Endothelial cell of umbilical vein (primary cell): ENCODE measurements around the gene GPBP1L1. TPM values are rescaled to one million over a fixed set of nuclear protein-coding genes. Genes with fewer than 3 reads are reported as not detected.

Source experiments
- BruUV-seq: library from RNA; stranded (reverse); fragments of 400-500 nt; replicated peaks from 2 replicates; lab custom pipeline; 2021; lab: Mats Ljungman, UMichigan
- CTCF ChIA-PET: fragments of 300-600, 350-600 bp; sonication (Branson Sonifier 250); formaldehyde crosslinking; loops from one replicate; lab custom pipeline; 2021; ENCODE audit warnings: antibody characterized with exemption, inconsistent platforms; lab: Charles Lee
- POLR2A ChIA-PET: fragments of 300-600, 350-600 bp; sonication (Branson Sonifier 250); formaldehyde crosslinking; loops from one replicate; lab custom pipeline; 2021; ENCODE audit warnings: antibody characterized with exemption, inconsistent platforms; lab: Charles Lee
- DNase-seq: peaks from one replicate; pipeline ENCODE4 v3.0.0-alpha.2; 2011; ENCODE audit warnings: low read depth, low spot score
- FAIRE-seq: peaks from 2 replicates; lab custom pipeline; 2011; peaks lifted over from hg19 to GRCh38; lab: Jason Lieb, UNC
- H2AFZ ChIP-seq: 2 replicates; pipeline ENCODE4 v1.6.0; 2012; ENCODE audit warnings: low read depth, low read length, control low read depth, inconsistent platforms
- H3K27ac ChIP-seq: 2 replicates; pipeline ENCODE4 v1.5.1; 2011; ENCODE audit warnings: low read depth, mild to moderate bottlenecking, control low read depth, low read length, moderate library complexity; ENCODE audit not compliant: insufficient read depth
- H3K27me3 ChIP-seq, 2 experiments: 2 replicates each; pipeline versions ENCODE4 v1.6.0 to v1.6.1; 2011; ENCODE audit warnings: low read length in 2 of 2, mixed read lengths in 1 of 2; ENCODE audit not compliant: control insufficient read depth in 2 of 2, insufficient read depth in 2 of 2
- H3K36me3 ChIP-seq, 2 experiments: 2 replicates in 1 of 2; 3 replicates in 1 of 2; pipeline ENCODE4 v1.5.1; 2011; ENCODE audit warnings: low read length in 2 of 2, mild to moderate bottlenecking in 1 of 2, moderate library complexity in 1 of 2; ENCODE audit not compliant: control insufficient read depth in 2 of 2, insufficient read depth in 2 of 2; ENCODE audit errors: extremely low read depth in 1 of 2
- H3K4me1 ChIP-seq: 3 replicates; pipeline ENCODE4 v1.5.1; 2011; ENCODE audit warnings: mild to moderate bottlenecking, low read length; ENCODE audit not compliant: control insufficient read depth, insufficient read depth; ENCODE audit errors: extremely low read depth
- H3K4me2 ChIP-seq: 2 replicates; pipeline ENCODE4 v1.6.1; 2011; ENCODE audit warnings: low read length, control low read depth, mixed read lengths; ENCODE audit not compliant: insufficient read depth
- H3K4me3 ChIP-seq, 3 experiments: fragments of 200-600 bp in 1 of 3; sonication (generic), shearing (Covaris generic) in 1 of 3; replicated peaks in 1 of 3; 2 replicates each; pipeline ENCODE4 v1.5.1; 2011 to 2016; ENCODE audit warnings: control low read depth in 3 of 3, low read length in 3 of 3, mild to moderate bottlenecking in 2 of 3, inconsistent platforms in 1 of 3, low read depth in 1 of 3, moderate library complexity in 1 of 3; ENCODE audit not compliant: insufficient read depth in 1 of 3
- H3K79me2 ChIP-seq: 2 replicates; pipeline ENCODE4 v1.6.0; 2012; ENCODE audit warnings: low read length, inconsistent platforms; ENCODE audit not compliant: control insufficient read depth, insufficient read depth
- H3K9ac ChIP-seq: replicated peaks from 2 replicates; pipeline ENCODE3; 2011; ENCODE audit warnings: low read length, control low read depth; ENCODE audit not compliant: insufficient read depth; ENCODE audit errors: extremely low read depth
- H3K9me1 ChIP-seq: replicated peaks from 3 replicates; pipeline ENCODE4 v1.6.0; 2011; ENCODE audit warnings: mild to moderate bottlenecking, low read length; ENCODE audit not compliant: control insufficient read depth, insufficient read depth; ENCODE audit errors: extremely low read depth
- H3K9me3 ChIP-seq: replicated peaks from 2 replicates; pipeline ENCODE4 v1.5.1; 2012; ENCODE audit warnings: low read length, inconsistent platforms; ENCODE audit not compliant: control insufficient read depth, insufficient read depth
- H4K20me1 ChIP-seq: replicated peaks from 2 replicates; pipeline ENCODE3; 2011; ENCODE audit warnings: mild to moderate bottlenecking, low read length; ENCODE audit not compliant: control insufficient read depth, insufficient read depth; ENCODE audit errors: extremely low read depth
- EZH2 ChIP-seq: IDR thresholded peaks from 2 replicates; pipeline ENCODE4 v1.6.1; 2012; ENCODE audit warnings: borderline replicate concordance, low read depth, mild to moderate bottlenecking, moderate library complexity, low read length, inconsistent platforms; ENCODE audit not compliant: severe bottlenecking
- FOS ChIP-seq: IDR thresholded peaks from 2 replicates; pipeline ENCODE4 v1.6.1; 2011; ENCODE audit warnings: mild to moderate bottlenecking, low read length, moderate library complexity, borderline replicate concordance; ENCODE audit not compliant: insufficient read depth
- GATA2 ChIP-seq: IDR thresholded peaks from 2 replicates; pipeline ENCODE4 v1.7.0; 2011; ENCODE audit warnings: low read depth, mild to moderate bottlenecking, moderate library complexity, mixed read lengths, low read length; ENCODE audit not compliant: insufficient read length, insufficient read depth
- JUN ChIP-seq: IDR thresholded peaks from 2 replicates; pipeline ENCODE4 v1.6.1; 2011; ENCODE audit warnings: borderline replicate concordance, low read depth; ENCODE audit not compliant: insufficient read length, insufficient read depth
- MYC ChIP-seq: IDR thresholded peaks from one replicate; pipeline ENCODE4 v1.6.1; 2011; ENCODE audit warnings: mild to moderate bottlenecking, low read depth, low read length
- POLR2A ChIP-seq: IDR thresholded peaks from 2 replicates; pipeline ENCODE4 v1.6.1; 2012; ENCODE audit warnings: low read depth, mild to moderate bottlenecking, control low read depth, low read length
- POLR2AphosphoS5 ChIP-seq: IDR thresholded peaks from 2 replicates; pipeline ENCODE4 v1.6.1; 2012; ENCODE audit warnings: low read depth, mild to moderate bottlenecking, control low read depth, low read length, moderate library complexity; ENCODE audit not compliant: insufficient read depth
- dilution Hi-C: fragments of 300-500 bp; cut with MboI; formaldehyde crosslinking; loops from one replicate; pipeline ENCODE4 v1.15.0; 2019; ENCODE audit warnings: low sequenced_read_pairs; ENCODE audit not compliant: extremely low pct_ligation_motif_present
- intact Hi-C: fragments of 100-400 bp; cut with micrococcal nuclease; formaldehyde crosslinking; loops from one replicate; pipeline ENCODE4 v1.10.0; 2022
- polyA plus RNA-seq, 4 experiments: library from polyadenylated mRNA; depleted of rRNA in 3 of 4; stranded (reverse) in 3 of 4; unstranded in 1 of 4; fragments of >200 nt; gene quantifications; 2 replicates each; pipeline versions ENCODE4 v1.2.1 to v1.2.3, GENCODE V29; 2011 to 2012; ENCODE audit warnings: missing spikeins in 1 of 4
- total RNA-seq: library from RNA; stranded (reverse); gene quantifications from 2 replicates; pipeline ENCODE4 v1.2.3, GENCODE V29; 2021
- TF ChIP-seq, protein P1 (sequence below), 2 donors: IDR thresholded peaks; 1 replicate in 1 of 2; 2 replicates in 1 of 2; pipeline ENCODE4 v1.5.1; 2011; ENCODE audit warnings: low read length in 2 of 2, mild to moderate bottlenecking in 2 of 2, moderate library complexity in 2 of 2, control low read depth in 1 of 2, inconsistent platforms in 1 of 2, low read depth in 1 of 2; ENCODE audit not compliant: insufficient read depth in 1 of 2; ENCODE audit errors: extremely low read depth in 1 of 2
- TF ChIP-seq, protein P2 (sequence below): IDR thresholded peaks from 2 replicates; pipeline ENCODE4 v1.6.1; 2011; ENCODE audit not compliant: insufficient read depth, insufficient read length

The GPBP1L1 gene
- total and polyA plus RNA-seq, 2 donors (not counting 3 experiments of a cell fraction or from before 2014, with no cell fraction given): 35.0 to 89.7 TPM

DNA sequence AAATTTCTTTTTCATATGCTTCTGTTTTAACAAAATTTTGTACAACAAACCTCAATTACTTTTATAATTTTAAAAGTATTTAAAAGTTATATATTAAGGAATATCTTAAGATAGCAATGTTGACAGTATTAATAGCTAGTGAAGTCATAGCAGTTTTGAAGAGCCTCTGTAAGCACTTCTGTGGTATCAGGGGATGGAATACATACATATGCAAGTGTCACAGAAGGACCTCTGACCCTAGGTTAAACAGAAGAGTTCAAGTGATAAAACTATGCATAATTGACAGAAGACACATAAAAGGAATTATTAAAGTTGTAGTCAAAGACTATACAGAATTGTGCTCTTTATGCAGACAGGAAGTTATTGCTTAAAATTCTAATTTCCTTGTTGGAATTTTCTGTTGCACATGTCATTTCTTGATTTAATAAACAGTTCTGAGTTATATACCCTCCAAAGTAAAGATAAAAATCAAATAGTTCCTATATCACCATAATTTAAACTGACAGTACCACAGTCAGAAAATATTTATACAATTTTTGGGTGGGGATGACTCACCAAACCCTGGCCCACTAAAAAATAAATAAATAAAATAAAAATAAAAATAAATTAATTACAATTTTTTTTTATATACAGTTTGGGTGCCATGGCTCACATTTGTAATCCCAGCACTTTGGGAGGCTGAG is 37.1 kb upstream of the GPBP1L1 start:
- dilution Hi-C loops: no loop called here
- intact Hi-C loops: no loop called here
- FAIRE-seq (no peak), DNase-seq (no peak)
- H3K4me2 ChIP-seq: no peak overlapping the region
- no peaks in the 10 kb centered on the region for H3K9me1 ChIP-seq
- no peak overlapping the region for H2AFZ ChIP-seq
- POLR2A ChIA-PET: no interaction called here
- H3K4me3 ChIP-seq: no peak overlapping the region
- H3K27me3 ChIP-seq: no peaks in the 10 kb centered on the region
- H3K9me3 ChIP-seq: no peaks in the 10 kb centered on the region
- CTCF ChIA-PET: no interaction called here
- no TSS peak for BruUV-seq
- H3K79me2 ChIP-seq: no peaks in the 10 kb centered on the region
- no peaks in the 10 kb centered on the region for H3K4me1 ChIP-seq
- H3K36me3 ChIP-seq: no peaks in the 10 kb centered on the region
- no peak overlapping the region for H3K27ac ChIP-seq
- H3K9ac ChIP-seq: no peak overlapping the region
- TF ChIP-seq EZH2: no peak
- TF ChIP-seq JUN: no peak
- TF ChIP-seq POLR2AphosphoS5: no peak
- no peak for TF ChIP-seq FOS
- no peaks in the 10 kb centered on the region for H4K20me1 ChIP-seq

DNA sequence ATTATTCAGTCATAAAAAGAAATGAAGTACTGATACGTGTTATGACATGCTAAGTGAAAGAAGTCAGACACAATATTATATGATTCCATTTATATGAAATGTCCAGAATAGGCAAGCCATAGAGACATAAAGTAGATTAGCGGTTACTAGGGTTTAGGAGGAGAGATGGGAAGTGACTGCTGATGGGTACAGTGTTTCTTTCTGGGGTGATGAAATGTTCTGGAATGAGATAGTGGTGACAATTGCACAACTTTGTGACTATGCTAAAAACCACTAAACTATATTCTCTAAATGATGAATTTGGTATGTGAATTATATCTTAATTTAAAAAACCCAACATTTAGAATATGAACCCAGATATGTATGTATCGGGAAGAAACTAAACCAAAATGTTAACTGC is 36.5 kb upstream of the GPBP1L1 start:
- TF ChIP-seq POLR2AphosphoS5 (no peak), MYC (no peak), JUN (no peak), GATA2 (no peak), POLR2A (no peak), FOS (no peak), EZH2 (no peak)
- TF ChIP-seq, protein P1, sequence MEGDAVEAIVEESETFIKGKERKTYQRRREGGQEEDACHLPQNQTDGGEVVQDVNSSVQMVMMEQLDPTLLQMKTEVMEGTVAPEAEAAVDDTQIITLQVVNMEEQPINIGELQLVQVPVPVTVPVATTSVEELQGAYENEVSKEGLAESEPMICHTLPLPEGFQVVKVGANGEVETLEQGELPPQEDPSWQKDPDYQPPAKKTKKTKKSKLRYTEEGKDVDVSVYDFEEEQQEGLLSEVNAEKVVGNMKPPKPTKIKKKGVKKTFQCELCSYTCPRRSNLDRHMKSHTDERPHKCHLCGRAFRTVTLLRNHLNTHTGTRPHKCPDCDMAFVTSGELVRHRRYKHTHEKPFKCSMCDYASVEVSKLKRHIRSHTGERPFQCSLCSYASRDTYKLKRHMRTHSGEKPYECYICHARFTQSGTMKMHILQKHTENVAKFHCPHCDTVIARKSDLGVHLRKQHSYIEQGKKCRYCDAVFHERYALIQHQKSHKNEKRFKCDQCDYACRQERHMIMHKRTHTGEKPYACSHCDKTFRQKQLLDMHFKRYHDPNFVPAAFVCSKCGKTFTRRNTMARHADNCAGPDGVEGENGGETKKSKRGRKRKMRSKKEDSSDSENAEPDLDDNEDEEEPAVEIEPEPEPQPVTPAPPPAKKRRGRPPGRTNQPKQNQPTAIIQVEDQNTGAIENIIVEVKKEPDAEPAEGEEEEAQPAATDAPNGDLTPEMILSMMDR (IDR thresholded peaks at IDR 0.05; ENCODE audit: extremely low read depth in 1 of 2, insufficient read depth in 1 of 2, low read depth in 1 of 2, low read length in 2 of 2): no peak
- TF ChIP-seq, protein P2, sequence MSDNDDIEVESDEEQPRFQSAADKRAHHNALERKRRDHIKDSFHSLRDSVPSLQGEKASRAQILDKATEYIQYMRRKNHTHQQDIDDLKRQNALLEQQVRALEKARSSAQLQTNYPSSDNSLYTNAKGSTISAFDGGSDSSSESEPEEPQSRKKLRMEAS: no peak
- dilution Hi-C loops: no loop called here
- Histone ChIP-seq H3K9ac (no peak overlapping the region), H3K4me2 (no peak overlapping the region), H2AFZ (no peak overlapping the region), H3K9me1 (no peaks in the 10 kb centered on the region), H3K4me3 (no peak overlapping the region), H3K9me3 (no peaks in the 10 kb centered on the region), H3K36me3 (peaks cover 0 to 2% of the 10 kb centered on the region in 2 experiments), H4K20me1 (no peaks in the 10 kb centered on the region), H3K79me2 (no peaks in the 10 kb centered on the region), H3K27me3 (no peaks in the 10 kb centered on the region), H3K27ac (no peak overlapping the region), H3K4me1 (no peaks in the 10 kb centered on the region)
- ChIA-PET CTCF (no interaction called here), POLR2A (no interaction called here)
- FAIRE-seq (no peak), DNase-seq (no peak)
- no TSS peak for BruUV-seq
- intact Hi-C loops: no loop called here
